ENCODE measurements around the gene EZR. TPM values are rescaled to one million over a fixed set of nuclear protein-coding genes. Genes with fewer than 3 reads are reported as not detected.

EZR gene
- total and polyA plus RNA-seq, 2 of the 8 experiments (the other 6 are each of a cell fraction or from before 2014, with no cell fraction given) = 122 to 286 TPM

DNA sequence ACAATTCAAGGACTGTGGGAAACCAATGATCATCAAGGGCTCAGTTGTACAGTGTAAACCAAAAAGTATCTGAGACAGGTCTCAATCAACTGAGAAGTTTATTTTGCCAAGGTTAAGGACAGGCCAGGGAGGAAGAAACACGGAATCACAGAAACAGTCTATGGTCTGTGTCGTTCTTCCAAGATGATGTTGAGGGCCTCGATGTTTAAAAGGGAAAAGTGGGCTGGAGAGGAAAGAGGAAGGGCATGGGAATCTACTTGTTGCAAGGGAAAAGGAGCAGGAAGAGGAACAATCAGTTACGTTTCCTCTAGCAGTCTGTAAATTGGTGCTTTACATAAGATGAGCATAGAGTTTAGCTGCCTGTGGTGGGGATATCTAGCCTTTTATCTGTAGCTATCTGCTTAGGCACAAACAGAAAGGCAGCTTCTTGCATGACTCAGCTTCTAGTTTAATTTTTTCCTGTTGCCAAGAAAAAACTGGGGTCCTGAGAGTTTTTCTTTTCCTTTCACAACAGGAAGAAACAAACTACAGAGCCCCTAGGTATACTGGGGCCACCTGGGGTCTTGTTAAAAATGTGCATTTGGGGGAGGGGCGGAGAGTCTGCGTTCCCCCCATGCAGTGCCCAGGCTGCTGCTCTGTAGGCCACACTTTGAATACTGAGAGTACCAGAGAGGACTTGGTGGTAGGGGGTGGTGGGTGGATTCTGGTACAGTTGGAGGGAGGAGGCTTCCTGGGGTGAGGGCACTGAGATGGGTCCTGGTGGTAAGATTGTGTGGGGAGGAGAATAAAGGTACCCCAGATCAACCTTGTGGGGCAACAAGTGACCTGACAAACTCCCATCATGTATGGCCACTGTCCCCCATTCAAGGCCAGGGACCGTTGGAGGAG lies 35.3 kb upstream of the EZR start (continued):
- TF ChIP-seq ASH2L (IDR thresholded peaks at IDR 0.05; ENCODE audit: low read length) (no peak), RNF2 (IDR thresholded peaks at IDR 0.05; ENCODE audit: borderline replicate concordance, low read depth, low read length, missing control alignments, poor library complexity, severe bottlenecking) (no peak), KDM5A (IDR thresholded peaks at IDR 0.05; ENCODE audit: low read length) (no peak), CHD1 (IDR thresholded peaks at IDR 0.05; ENCODE audit: low read depth, low read length) (no peak), EZH2 (IDR thresholded peaks at IDR 0.05; ENCODE audit: low read depth, low read length, severe bottlenecking) (no peak), GABPA (IDR thresholded peaks at IDR 0.05; ENCODE audit: borderline replicate concordance, insufficient read depth, low read length) (no peak), TAF1 (IDR thresholded peaks at IDR 0.05; ENCODE audit: low read depth, low read length) (0 out of 2 replicates have a peak, but pooled peaks have one; percentile 29), YY1 (IDR thresholded peaks at IDR 0.05; ENCODE audit: low read depth, low read length) (no peak), RXRA (IDR thresholded peaks at IDR 0.05; ENCODE audit: insufficient read depth, low read depth, low read length) (no peak), HDAC2 (IDR thresholded peaks at IDR 0.05; ENCODE audit: borderline replicate concordance in 1 of 2, low read depth in 2 of 2, low read length in 2 of 2) (0 out of 4 replicates have a peak, but pooled peaks of 1 of the 2 experiments have one; percentile 50), HDAC6 (IDR thresholded peaks at IDR 0.05; ENCODE audit: low read depth, low read length) (no peak), POU5F1 (IDR thresholded peaks at IDR 0.05; ENCODE audit: low read depth, low read length) (no peak), SP4 (IDR thresholded peaks at IDR 0.05; ENCODE audit: low read length) (no peak), EP300 (IDR thresholded peaks at IDR 0.05; ENCODE audit: borderline replicate concordance in 1 of 2, low read depth in 2 of 2, low read length in 2 of 2) (0 out of 3 replicates have a peak, but pooled peaks of 1 of the 2 experiments have one; percentile 63)
- TF ChIP-seq, protein P1, sequence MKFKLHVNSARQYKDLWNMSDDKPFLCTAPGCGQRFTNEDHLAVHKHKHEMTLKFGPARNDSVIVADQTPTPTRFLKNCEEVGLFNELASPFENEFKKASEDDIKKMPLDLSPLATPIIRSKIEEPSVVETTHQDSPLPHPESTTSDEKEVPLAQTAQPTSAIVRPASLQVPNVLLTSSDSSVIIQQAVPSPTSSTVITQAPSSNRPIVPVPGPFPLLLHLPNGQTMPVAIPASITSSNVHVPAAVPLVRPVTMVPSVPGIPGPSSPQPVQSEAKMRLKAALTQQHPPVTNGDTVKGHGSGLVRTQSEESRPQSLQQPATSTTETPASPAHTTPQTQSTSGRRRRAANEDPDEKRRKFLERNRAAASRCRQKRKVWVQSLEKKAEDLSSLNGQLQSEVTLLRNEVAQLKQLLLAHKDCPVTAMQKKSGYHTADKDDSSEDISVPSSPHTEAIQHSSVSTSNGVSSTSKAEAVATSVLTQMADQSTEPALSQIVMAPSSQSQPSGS (IDR thresholded peaks at IDR 0.05; ENCODE audit: low read length) = peak; percentile 24; the same call in 1 of the 2 replicates
- TF ChIP-seq, protein P2, sequence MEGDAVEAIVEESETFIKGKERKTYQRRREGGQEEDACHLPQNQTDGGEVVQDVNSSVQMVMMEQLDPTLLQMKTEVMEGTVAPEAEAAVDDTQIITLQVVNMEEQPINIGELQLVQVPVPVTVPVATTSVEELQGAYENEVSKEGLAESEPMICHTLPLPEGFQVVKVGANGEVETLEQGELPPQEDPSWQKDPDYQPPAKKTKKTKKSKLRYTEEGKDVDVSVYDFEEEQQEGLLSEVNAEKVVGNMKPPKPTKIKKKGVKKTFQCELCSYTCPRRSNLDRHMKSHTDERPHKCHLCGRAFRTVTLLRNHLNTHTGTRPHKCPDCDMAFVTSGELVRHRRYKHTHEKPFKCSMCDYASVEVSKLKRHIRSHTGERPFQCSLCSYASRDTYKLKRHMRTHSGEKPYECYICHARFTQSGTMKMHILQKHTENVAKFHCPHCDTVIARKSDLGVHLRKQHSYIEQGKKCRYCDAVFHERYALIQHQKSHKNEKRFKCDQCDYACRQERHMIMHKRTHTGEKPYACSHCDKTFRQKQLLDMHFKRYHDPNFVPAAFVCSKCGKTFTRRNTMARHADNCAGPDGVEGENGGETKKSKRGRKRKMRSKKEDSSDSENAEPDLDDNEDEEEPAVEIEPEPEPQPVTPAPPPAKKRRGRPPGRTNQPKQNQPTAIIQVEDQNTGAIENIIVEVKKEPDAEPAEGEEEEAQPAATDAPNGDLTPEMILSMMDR (IDR thresholded peaks at IDR 0.05; ENCODE audit: control extremely low read depth in 1 of 3, insufficient read depth in 1 of 3, low read depth in 1 of 3, low read length in 3 of 3) = no peak
- TF ChIP-seq, protein P3, sequence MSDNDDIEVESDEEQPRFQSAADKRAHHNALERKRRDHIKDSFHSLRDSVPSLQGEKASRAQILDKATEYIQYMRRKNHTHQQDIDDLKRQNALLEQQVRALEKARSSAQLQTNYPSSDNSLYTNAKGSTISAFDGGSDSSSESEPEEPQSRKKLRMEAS (IDR thresholded peaks at IDR 0.05) = no peak
